Measurements from ENCODE around the gene GFI1B. TPM values are rescaled to one million over a fixed set of nuclear protein-coding genes. Genes with fewer than 3 reads are reported as not detected.

Gene GFI1B
- total RNA-seq, 1 experiment from 2014 or later = 0.79 TPM

DNA sequence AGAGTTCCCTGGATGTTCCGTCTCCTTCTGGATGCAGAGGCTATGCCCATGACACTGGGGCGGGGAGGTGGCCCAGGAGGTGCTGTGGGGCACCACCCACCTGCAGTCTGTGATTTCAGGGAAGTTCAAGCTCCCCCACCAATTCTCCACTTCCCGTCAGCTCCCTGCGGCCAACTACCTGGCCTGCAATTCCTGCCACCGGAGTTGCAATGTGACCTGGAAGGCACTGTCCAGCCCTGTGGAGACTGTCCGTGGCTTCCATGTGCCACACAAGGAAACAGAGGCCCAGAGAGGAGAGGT lies 16.6 kb downstream of the GFI1B start:
- Histone ChIP-seq H3K4me1 (peaks cover 23% of the 10 kb centered on the region), H3K9me3 (no peaks in the 10 kb centered on the region), H3K4me3 (ENCODE audit: low read depth, low read length) (no peak overlapping the region), H3K27me3 (replicated peaks; ENCODE audit: control insufficient read depth, insufficient read depth, low read length) (no peaks in the 10 kb centered on the region), H3K36me3 (ENCODE audit: control insufficient read depth, insufficient read depth, low read length) (no peaks in the 10 kb centered on the region)
- POLR2A ChIA-PET = no interaction called here
- CTCF ChIA-PET = no interaction called here
- H3K4me3 Mint-ChIP-seq (ENCODE audit: unreplicated experiment) = no peak overlapping the region
- intact Hi-C loops (cut with micrococcal nuclease; ENCODE audit: unreplicated experiment) = no loop called here
- H3K36me3 Mint-ChIP-seq (ENCODE audit: insufficient read depth, unreplicated experiment) = no peaks in the 10 kb centered on the region
- peaks cover 15% of the 10 kb centered on the region for H3K4me1 Mint-ChIP-seq (ENCODE audit: low read depth, unreplicated experiment)
- no TSS peak for BruUV-seq (replicated peaks)
- no peaks in the 10 kb centered on the region for H3K27me3 Mint-ChIP-seq (ENCODE audit: insufficient read depth, unreplicated experiment)
- TF ChIP-seq, protein P1, sequence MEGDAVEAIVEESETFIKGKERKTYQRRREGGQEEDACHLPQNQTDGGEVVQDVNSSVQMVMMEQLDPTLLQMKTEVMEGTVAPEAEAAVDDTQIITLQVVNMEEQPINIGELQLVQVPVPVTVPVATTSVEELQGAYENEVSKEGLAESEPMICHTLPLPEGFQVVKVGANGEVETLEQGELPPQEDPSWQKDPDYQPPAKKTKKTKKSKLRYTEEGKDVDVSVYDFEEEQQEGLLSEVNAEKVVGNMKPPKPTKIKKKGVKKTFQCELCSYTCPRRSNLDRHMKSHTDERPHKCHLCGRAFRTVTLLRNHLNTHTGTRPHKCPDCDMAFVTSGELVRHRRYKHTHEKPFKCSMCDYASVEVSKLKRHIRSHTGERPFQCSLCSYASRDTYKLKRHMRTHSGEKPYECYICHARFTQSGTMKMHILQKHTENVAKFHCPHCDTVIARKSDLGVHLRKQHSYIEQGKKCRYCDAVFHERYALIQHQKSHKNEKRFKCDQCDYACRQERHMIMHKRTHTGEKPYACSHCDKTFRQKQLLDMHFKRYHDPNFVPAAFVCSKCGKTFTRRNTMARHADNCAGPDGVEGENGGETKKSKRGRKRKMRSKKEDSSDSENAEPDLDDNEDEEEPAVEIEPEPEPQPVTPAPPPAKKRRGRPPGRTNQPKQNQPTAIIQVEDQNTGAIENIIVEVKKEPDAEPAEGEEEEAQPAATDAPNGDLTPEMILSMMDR (IDR thresholded peaks at IDR 0.05; ENCODE audit: insufficient read depth in 1 of 2, low read depth in 1 of 2, low read length in 1 of 2, severe bottlenecking in 1 of 2, unreplicated experiment in 1 of 2) = no peak
- H3K9me3 Mint-ChIP-seq (ENCODE audit: unreplicated experiment) = no peaks in the 10 kb centered on the region
- H3K27ac Mint-ChIP-seq (ENCODE audit: unreplicated experiment) = no peak overlapping the region
- no peak for DNase-seq

DNA sequence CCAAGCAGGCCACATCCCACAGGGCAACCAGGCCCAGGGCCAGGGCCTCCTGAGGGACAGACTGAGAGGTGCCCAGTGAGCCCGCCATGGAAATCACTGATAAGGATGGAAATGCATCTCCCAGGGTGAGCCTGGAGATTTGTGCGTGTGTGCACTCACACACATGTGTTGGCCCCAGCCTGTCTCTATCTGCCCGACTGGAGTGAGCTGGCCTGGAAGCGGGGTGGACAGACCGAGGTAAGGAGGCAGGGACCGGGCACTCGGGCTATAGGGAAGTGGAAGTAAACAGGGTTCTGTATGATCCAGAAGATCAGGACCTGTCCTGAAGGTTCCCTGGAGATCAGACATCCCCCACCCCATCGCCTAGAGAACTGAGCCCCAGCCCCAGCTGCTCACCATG lies 17.4 kb downstream of the GFI1B start:
- Histone ChIP-seq H3K4me1 (peaks cover 23% of the 10 kb centered on the region), H3K36me3 (ENCODE audit: control insufficient read depth, insufficient read depth, low read length) (no peaks in the 10 kb centered on the region), H3K9me3 (no peaks in the 10 kb centered on the region), H3K4me3 (ENCODE audit: low read depth, low read length) (no peak overlapping the region), H3K27me3 (replicated peaks; ENCODE audit: control insufficient read depth, insufficient read depth, low read length) (no peaks in the 10 kb centered on the region)
- no peak for DNase-seq
- TF ChIP-seq, protein P1 (IDR thresholded peaks at IDR 0.05; ENCODE audit: insufficient read depth in 1 of 2, low read depth in 1 of 2, low read length in 1 of 2, severe bottlenecking in 1 of 2, unreplicated experiment in 1 of 2) = no peak
- intact Hi-C loops (cut with micrococcal nuclease; ENCODE audit: unreplicated experiment) = no loop called here
- BruUV-seq (replicated peaks) = no TSS peak
- Mint-ChIP-seq H3K9me3 (ENCODE audit: unreplicated experiment) (no peaks in the 10 kb centered on the region), H3K27ac (ENCODE audit: unreplicated experiment) (no peak overlapping the region), H3K4me1 (ENCODE audit: low read depth, unreplicated experiment) (peaks cover 15% of the 10 kb centered on the region), H3K4me3 (ENCODE audit: unreplicated experiment) (no peak overlapping the region), H3K36me3 (ENCODE audit: insufficient read depth, unreplicated experiment) (no peaks in the 10 kb centered on the region), H3K27me3 (ENCODE audit: insufficient read depth, unreplicated experiment) (no peaks in the 10 kb centered on the region)
- CTCF ChIA-PET = no interaction called here
- POLR2A ChIA-PET = interaction anchor here (0.6 kb wide), 1 partner anchor 34 kb away, joined by 3 read pairs; no protein-coding TSS in a partner anchor

DNA sequence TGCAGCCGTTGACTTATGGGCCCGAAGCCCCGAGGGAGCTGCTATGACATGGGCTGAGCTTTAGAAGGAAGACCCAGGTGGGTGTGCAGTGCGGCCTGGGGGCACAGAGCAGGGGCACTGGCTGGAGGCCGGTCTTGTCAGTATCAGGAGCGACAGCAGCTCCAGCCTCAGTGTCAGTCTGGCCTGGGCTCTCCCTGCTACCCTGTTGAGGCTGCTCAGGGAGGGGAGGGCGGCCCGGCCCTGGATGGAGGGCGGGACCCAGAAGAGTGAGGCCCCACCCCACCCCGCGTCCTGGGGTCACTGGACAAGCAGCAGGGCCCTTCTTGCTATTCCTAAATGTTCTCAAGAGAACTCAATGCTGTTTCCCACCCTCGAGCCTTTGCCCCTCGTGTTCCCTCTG lies 18.0 kb downstream of the GFI1B start:
- H3K27ac Mint-ChIP-seq (ENCODE audit: unreplicated experiment) = no peak overlapping the region
- Histone ChIP-seq H3K4me1 (peaks cover 23% of the 10 kb centered on the region), H3K36me3 (ENCODE audit: control insufficient read depth, insufficient read depth, low read length) (no peaks in the 10 kb centered on the region), H3K9me3 (no peaks in the 10 kb centered on the region), H3K4me3 (ENCODE audit: low read depth, low read length) (no peak overlapping the region), H3K27me3 (replicated peaks; ENCODE audit: control insufficient read depth, insufficient read depth, low read length) (no peaks in the 10 kb centered on the region)
- DNase-seq = no peak
- TF ChIP-seq, protein P1 (IDR thresholded peaks at IDR 0.05; ENCODE audit: insufficient read depth in 1 of 2, low read depth in 1 of 2, low read length in 1 of 2, severe bottlenecking in 1 of 2, unreplicated experiment in 1 of 2) = no peak
- no peaks in the 10 kb centered on the region for H3K36me3 Mint-ChIP-seq (ENCODE audit: insufficient read depth, unreplicated experiment)
- peaks cover 15% of the 10 kb centered on the region for H3K4me1 Mint-ChIP-seq (ENCODE audit: low read depth, unreplicated experiment)
- H3K9me3 Mint-ChIP-seq (ENCODE audit: unreplicated experiment) = no peaks in the 10 kb centered on the region
- no peak overlapping the region for H3K4me3 Mint-ChIP-seq (ENCODE audit: unreplicated experiment)
- BruUV-seq (replicated peaks) = no TSS peak
- ChIA-PET POLR2A (interaction anchor here (0.6 kb wide), 1 partner anchor 34 kb away, joined by 3 read pairs; no protein-coding TSS in a partner anchor), CTCF (no interaction called here)
- intact Hi-C loops (cut with micrococcal nuclease; ENCODE audit: unreplicated experiment) = no loop called here
- no peaks in the 10 kb centered on the region for H3K27me3 Mint-ChIP-seq (ENCODE audit: insufficient read depth, unreplicated experiment)
